VCaP (cell line): ENCODE results near the gene DLG2.

ENCODE experiments used
- H3K27ac ChIP-seq: fragments of 450-650 bp; 2 replicates; pipeline ENCODE4 v1.5.1; 2017
- CTCF ChIP-seq: fragments of 450-650 bp; conservative IDR thresholded peaks from 2 replicates; pipeline ENCODE4 v1.5.1; 2017; ENCODE audit warnings: mild to moderate bottlenecking, moderate library complexity

The DLG2 gene

GRCh38 chr11:84193706-84194105, 1433.4 kb downstream of the DLG2 start:
- H3K27ac ChIP-seq, result no peak overlapping the region
- no peak for TF ChIP-seq CTCF

DNA sequence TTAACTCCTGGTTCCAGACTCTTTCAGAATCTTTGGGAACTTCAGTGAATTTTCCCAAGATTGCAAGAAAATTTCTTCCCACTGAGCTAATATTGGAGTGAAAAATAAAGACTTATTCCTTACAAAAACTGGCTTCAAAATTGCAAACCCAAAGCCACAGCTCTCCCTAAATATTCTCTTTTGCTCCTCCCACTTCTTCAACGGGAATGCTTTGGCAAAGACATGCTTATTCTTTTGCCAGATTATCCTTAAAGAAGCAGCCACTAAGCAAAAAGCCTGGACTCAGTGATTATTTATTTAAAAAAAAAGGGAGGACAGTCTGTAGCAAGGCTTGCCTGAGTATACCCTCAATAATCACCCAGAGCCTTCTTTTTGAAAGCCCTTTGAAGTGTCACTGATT, 1438.6 kb downstream of the DLG2 start:
- no peak overlapping the region for H3K27ac ChIP-seq
- TF ChIP-seq CTCF, result no peak

DNA sequence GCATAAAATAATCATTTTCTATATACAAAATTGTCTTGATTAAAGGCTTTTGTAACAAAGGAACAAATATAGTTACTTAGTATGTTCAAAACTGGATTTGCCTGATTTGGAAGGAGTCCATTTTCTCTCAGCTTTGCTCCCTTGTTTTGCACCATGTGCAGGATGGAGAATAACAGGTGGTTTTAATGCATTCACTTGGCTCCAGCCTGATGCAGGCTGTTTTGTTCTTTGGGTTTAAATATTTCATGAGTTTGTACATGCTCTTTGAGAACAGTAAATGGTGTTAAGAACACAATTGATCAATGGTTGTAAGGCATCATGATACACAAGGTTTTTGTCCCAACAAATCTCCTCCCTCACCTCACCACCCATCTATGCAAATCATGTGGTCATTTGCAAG, 1454.1 kb downstream of the DLG2 start:
- no peak overlapping the region for H3K27ac ChIP-seq
- TF ChIP-seq CTCF, result no peak

- TF ChIP-seq CTCF, result no peak
- no peak overlapping the region for H3K27ac ChIP-seq
Measured at GRCh38 chr11:84165139-84165538, 1462.0 kb downstream of the DLG2 start.

DNA sequence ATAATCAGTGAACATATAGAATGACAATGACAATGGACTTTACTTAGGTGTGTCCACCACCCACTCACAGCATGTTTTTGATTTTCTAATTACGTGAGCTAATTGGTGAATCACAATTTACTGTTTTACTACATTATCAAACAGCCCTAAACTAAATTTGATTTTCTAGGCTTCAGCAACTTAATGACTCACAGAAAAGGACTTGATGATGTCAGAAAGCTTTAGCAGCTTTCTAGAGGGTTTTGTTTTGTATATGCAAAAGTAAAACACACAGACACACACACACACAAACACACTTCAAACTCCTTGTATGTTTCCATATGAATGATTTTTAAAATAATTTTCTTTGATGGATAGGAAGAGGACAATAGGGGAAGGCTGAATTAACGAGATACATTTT, 1462.4 kb downstream of the DLG2 start:
- H3K27ac ChIP-seq, result no peak overlapping the region
- no peak for TF ChIP-seq CTCF

DNA sequence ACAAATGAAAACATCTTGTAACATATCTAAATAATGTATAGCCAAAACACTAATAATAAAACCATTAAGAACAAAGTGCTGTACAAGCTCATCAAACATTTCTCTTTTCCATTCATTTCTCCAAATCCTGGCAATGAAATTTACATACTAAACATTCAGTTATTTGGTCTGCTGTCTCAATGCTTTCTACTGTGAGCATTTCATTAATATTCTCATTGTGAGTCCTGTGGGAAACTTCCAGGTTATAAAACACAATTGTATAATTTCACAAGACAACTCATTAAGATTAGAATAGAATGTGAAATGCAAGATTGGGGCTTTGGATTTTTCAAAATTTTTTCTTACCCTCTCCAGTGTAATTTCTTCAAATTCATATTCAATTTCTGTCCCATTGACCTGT, 1464.0 kb downstream of the DLG2 start:
- TF ChIP-seq CTCF, result no peak
- no peak overlapping the region for H3K27ac ChIP-seq

GRCh38 chr11:84157639-84158038, 1469.5 kb downstream of the DLG2 start:
- no peak overlapping the region for H3K27ac ChIP-seq
- no peak for TF ChIP-seq CTCF

- TF ChIP-seq CTCF, result no peak
- no peak overlapping the region for H3K27ac ChIP-seq
Measured at GRCh38 chr11:84146826-84147225, 1480.3 kb downstream of the DLG2 start.
